Measurements from ENCODE around the gene BCL11A.

The BCL11A gene

GRCh38 chr2:60453872-60454271 lies 99.6 kb downstream of the BCL11A start:
- DNase-seq: no peak

DNA sequence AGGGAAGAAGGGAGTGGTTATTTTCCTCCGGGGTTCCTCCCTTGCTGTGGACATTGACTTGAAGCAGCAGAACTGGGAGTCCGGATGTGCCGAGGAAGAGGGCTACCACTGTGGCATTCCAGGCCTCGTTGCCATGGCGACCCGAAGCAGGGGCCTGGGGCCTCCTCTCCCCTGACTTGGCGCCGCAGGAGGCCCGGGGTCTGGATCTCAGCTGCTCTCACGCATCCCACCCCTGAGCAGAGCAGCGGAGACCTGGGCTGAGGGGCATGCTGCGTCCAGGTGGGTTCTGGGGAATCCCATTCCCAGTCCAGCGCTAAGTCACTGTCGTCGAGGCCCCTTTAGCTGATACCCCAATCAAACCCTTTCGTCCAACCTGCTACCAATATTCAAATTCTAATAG lies 100.2 kb downstream of the BCL11A start:
- DNase-seq: no peak

GRCh38 chr2:60450488-60450887 lies 103.0 kb downstream of the BCL11A start:
- no peak for DNase-seq

GRCh38 chr2:60447943-60448342 lies 105.5 kb downstream of the BCL11A start:
- no peak for DNase-seq

DNA sequence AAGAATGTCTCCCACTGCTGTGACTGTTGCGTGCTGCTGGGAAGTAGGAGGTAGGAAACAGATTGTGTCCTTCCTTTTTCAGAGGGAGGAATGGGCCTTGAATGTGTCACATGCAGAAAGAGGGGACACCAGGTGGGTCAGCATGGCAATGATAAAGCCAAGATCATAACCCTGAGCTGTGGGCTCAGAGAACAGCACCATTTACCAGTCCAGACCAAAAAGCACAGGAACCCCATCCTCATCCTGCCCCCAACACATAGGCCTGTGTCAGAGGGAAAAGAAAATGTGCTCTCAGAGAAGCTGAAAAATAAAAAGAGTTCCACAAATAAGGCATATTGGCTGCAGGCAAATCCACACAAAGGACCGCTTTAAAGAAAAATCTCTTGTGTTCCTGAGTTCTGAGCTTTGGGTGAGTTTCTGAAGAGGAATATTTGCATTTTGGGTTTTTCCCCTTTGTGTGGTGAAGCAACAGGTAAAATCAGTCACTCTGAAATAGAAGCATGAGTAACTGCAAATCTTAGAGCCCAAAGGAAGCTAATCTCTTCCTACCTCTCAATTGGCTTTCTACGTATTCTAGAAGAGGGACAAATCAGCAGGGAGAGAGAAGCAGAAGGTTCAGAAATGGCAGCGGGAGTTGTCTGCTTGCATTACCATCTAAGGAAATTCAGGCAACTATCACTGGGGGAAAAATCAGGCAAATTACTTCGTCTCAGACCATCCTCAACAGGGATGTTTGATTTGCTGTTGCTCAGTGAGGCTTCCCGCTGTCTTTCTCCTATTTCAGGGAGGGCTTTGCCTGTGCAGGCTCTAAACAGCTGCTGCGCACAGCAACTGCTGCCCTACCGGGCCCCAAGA lies 106.8 kb downstream of the BCL11A start:
- no peak for DNase-seq

GRCh38 chr2:60445684-60446179 lies 107.7 kb downstream of the BCL11A start:
- no peak for DNase-seq

DNA sequence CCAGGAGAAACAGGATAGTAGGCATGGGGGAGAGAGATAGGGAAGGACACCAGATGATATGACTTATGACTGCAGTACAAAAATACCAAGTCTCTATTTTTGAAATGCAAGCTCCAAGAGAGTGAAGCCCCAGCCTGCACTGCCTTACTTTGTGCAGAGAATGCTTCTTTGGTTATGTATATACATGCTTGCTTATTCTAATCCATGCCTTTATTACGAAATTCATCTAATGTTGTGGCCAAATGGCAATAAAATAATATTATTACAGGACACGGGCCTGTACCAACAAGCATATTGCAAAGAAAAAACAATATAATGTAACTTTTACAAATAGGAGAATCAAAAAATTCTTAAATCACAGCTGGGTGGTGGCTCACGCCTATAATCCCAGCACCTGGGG lies 110.8 kb downstream of the BCL11A start:
- DNase-seq: no peak

- DNase-seq: no peak
These were observed 111.7 kb downstream of the BCL11A start for GRCh38 chr2:60441800-60442199.

GRCh38 chr2:60440767-60441163 lies 112.7 kb downstream of the BCL11A start:
- no peak for DNase-seq

GRCh38 chr2:60440079-60440766 lies 113.2 kb downstream of the BCL11A start:
- no peak for DNase-seq

- DNase-seq: no peak
These were observed 114.1 kb downstream of the BCL11A start for GRCh38 chr2:60439219-60439974.

DNA sequence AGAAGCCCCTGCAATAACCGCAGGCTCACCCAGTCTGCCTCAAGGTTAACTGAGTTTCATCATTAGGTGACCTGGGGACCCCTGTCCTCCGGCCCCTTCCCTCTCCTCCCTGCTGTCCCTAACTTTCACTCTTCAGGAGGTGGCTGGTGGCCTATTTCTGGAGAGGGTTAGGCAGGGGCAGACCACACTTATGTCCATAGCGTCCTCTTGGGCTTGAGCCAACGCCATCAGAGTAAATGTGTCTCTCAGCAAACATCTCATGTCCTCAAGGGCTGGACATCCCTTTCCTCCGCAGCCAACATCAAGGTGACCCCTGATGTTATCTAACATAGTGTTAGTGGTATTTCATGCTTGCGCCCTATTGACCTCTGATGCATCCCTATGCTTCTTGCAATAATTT lies 114.8 kb downstream of the BCL11A start:
- no peak for DNase-seq

DNA sequence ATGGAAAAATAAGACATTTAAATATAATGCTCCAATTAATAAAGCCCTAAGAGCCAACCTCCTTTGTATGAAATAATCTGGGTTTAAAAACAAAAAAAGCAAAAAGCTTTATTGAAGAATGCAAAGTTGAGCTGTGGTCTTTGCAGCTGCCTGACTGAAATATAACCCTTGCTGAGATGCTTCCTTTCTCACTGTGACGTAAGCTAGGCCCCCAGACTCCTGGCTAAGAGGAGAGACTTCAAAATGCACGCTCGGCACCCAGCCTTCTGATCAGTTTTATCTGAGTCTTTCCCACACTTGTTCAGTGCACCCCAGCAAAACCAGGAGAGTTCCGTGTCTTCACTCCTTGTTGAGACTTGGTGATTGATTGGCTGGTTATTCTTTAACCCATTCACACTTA lies 115.3 kb downstream of the BCL11A start:
- DNase-seq: no peak

DNA sequence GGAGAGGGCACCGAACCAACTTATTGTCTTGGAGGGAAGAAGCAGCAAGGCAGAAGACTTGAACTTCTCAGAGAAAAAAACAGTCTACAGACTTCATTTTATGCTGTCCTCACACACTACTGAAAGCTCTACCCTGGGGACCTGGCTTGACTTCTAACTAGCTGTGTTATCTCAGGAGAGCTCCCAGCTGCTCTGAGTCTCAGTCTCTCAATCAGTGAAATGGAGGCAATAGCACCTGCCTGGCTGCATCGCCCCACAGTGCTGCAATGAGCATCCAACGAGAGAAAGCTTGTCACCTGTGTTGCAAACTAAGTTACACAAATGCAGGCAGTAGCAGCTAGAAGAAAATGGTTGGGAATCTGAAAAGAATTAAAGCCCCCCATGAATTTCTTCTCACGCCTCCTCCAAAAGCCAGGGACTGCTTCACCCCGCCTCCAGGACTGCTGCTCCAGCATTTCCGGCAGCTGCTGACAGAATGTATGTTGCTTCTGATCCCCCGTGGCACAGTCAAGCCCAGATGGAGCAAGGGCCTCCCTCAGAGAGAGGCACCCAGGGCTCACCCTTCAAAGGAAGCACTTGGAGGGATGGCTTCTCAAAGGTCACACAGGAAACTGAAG lies 116.3 kb downstream of the BCL11A start:
- DNase-seq: no peak

DNA sequence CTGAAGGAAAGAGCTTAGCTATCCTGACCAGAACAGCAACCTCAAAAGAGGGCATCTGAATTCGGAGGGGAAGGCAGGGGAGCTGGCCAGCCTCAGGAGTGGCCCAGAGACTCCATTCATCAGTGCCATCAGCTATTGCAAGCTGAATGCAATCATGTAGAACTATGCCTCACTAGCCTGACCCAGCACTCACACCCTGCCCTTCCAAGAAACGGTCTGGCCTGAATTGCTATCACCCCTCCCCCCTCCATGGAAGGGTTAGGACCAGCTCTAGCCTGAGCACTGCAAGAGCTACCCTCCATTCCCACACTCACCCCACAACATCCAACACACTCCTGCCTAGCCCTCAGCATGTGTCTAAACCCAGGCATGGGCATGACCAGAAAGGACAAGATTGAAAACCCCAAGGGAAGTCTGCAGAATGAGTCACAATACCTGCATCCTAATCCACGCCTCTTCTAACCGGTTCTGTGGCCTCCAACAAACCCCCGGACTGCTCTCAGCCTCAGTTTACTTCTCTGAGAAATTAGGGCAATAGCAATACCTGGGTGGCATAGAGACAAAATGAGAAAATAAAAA lies 120.3 kb downstream of the BCL11A start:
- no peak for DNase-seq

DNA sequence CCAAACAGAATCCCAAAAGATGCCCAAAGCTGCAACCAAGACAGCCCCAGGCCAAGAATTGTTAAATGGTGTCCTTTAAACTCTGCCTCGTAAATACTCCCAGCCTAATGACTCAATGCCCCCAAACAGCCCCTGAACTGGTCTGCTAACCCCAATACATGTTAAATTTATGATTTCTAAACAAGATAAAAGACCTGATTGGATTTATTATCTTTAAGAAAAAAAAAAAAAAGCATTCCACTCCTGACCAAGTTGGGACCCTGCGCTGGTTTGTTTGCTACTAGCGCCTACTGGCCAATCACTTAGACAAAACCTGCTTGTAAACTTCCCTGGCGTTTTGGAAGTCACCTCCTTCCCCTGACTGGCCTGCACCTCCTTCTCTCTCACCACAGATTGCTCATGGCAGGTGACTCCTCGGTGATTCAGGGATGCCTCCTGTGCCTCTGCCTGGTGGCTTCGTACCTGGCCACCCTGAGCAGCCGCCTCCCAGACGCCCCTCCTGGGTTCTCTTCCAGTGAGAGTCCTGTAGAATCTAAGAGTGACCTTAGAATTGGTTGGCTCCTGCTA lies 121.3 kb downstream of the BCL11A start:
- no peak for DNase-seq

DNA sequence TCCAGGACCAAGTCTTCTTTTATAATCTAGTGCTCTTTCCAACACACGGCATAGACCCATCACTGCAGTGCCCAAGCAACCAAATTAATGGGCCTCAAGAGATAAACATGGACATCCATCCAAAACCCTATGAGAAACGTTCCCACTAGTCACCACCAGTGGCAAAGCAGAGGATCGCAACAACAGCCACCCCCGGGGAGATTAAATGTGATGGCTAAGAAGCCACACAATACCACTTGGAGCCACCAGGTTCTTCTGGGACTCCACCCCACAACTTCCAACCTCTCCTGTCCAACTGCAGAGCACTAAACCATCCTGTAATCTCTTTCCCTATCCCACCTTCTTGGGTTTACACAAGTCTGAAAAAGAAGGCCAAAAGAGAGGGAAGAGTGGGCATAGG lies 123.8 kb downstream of the BCL11A start:
- no peak for DNase-seq

DNA sequence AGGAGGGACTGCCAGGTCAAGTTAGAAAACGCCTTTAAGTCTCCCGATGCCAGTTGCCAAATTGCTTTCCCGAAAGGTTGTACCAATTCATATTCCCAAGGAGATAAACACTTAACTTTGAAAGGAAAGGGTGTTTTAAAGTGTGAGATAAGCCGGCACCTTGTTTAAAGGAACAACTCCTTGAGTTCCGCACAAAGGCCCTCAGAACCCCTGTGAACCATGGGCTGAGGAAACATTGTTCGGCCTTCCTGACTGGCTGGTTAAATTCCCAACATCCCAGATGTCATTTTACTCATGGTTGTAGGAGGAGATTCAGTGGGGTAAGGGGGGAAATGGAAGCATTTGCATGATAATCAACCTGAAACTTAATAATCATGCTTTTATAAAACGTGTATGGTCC lies 126.6 kb downstream of the BCL11A start:
- no peak for DNase-seq

- no peak for DNase-seq
These were observed 127.1 kb downstream of the BCL11A start for GRCh38 chr2:60426341-60426740.

- DNase-seq: no peak
These were observed 129.2 kb downstream of the BCL11A start for GRCh38 chr2:60424233-60424632.

DNA sequence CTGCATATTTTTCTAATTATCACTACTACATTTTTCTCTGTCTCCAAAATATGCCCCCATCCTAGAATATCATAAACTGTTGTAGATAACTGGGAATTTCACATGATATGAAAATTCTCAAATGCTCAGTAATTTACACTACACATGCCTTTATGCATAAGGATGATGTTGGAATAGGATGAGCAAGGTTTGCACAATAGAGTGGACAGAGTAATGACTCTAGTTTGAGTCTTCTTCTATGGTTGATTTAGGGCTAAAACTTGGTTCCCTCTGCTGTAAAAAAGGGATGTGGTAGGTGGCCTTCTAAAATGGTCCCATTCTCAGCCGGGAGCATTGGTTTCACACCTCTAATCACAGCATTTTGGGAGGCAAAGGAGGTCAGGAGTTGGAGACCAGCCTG lies 129.9 kb downstream of the BCL11A start:
- no peak for DNase-seq

DNA sequence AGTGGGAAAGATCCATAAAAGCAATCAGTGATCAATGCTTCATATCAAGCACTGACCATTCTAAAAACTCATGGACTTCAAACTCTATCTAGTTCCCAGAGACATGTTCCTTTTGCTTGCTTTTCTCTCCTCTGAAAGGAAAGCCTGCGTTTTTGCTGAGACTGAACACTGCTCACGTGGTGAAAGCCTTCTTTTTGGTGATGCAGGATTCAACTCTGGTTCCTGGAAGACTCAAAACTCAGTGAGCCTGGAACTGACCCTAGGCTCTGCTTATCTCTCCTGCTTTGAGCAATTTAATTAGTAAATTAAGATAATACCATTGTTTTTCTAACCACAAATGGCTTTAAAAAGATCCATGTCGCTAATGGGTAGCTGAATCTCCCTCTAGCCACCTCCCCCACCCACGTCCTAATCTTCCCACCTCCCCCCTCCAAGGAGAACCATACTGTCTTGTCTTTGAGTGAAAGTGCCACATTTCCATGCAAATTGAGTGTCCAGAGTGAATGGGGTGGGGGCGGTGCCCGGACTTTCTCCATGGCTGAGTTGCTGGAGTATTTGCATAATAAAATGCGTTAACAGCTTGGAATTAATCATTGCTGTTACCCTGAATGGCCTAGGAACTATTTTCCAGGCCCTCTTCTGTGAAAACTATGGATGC lies 130.5 kb downstream of the BCL11A start:
- DNase-seq: no peak
